GM10847 (cell line): ENCODE data around the gene IL1RL2.

Experiments
- POLR2A ChIP-seq: IDR thresholded peaks from 2 replicates; pipeline ENCODE4 v1.6.1; 2011; ENCODE audit not compliant: insufficient read length; ENCODE audit errors: extremely low read depth

IL1RL2 gene

DNA sequence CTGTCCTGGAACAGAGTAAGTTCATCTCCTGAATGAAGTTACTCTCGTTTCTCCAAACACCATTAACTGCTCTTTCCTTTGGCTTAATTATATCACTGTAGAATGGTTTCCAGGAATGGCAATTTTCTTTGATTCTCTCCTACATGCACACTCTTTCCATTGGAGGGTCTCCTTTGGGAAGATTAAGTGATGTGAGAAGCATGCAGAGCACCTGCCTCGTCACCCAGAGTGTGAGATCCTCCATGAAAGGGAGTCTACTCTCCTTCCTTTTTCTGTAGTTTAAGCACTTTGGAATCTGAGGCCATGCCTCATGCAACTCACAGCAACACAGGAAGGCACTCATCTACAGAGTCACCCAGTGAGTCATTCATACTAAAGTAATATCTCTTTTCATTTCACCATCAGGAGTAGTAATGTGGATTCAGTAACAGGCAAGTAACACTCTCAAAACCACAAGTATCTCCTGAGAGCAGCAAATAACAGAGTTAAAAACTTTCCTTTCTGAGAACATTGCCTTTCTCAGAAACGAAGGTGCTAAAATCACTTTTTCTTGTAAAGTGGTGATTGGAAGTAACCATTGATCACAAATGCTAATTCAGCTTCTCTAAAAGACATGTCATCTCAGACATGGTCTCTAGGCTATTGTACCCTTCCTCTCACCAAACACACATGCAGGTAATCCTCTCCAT, 71.7 kb downstream of the IL1RL2 start:
- no peak for TF ChIP-seq POLR2A

DNA sequence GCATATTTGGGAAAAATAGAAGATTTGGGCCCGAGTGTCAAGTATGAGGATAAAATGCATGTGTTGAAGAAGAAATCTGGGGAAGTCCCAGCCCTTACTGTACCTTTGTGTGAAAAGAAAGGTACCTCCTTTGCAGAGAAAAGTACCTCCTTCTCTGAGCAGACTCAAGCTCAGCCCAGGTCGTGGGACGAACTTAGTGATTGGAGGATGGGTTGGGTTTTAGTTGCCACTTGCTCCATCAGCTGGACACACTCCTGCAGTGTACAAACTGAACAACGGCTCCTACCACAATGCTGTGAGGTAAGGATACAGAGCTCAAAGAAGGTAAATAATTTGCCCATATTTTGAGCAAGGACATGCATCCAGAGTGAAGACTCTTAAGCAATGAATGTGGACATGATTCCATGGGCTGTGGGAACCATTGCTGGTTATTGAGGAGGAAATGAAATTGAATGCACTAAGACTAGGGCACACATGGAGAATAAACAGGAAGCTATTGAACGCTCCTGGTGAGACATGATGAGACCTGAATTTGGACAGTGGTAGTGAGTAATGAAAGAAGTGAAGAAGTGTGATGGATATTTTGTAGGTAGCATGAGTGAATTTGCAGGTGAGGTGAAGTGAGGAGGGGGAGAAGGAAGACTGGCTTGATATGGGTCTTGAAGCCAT, 74.8 kb downstream of the IL1RL2 start:
- TF ChIP-seq POLR2A, result no peak

GRCh38 chr2:102262216-102263129, 75.7 kb downstream of the IL1RL2 start:
- no peak for TF ChIP-seq POLR2A

DNA sequence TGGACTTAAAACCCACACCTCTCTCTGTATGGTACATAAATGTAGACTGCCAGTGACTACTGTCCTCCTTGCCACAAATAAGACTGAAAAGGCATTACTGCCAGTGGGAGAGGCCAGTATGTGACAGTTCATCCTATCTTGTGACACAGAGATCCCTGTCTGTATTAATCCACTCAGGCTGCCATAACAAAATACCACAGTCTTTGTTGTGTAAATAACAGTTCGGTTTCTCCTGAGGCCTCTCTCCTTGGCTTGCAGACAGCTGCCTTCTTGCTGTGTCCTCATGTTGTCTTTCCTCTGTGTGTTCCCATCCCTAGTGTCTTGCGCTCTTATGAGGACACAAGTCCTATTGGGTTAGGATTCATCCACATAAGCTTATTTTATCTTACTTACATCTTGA, 78.1 kb downstream of the IL1RL2 start:
- TF ChIP-seq POLR2A, result no peak

DNA sequence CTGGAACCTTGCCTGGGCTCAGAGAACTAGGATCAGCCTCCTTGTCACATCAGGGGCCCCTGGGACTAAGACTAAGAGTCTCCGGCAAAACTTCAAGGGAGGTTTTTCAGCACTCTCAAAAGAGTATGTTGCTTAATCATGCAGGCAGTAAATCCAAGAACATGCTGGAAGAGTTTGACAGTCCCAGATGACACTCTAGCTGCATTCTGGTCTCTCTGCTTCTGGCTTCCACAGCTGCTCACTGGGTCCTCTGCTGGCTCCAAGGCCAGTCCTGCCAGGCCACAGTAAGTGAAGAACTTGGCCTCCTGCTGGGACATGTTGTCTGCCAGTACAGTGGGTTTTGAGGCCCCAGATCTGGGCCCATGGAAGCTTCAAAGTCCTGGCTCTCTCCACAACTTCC, 79.4 kb downstream of the IL1RL2 start:
- no peak for TF ChIP-seq POLR2A

DNA sequence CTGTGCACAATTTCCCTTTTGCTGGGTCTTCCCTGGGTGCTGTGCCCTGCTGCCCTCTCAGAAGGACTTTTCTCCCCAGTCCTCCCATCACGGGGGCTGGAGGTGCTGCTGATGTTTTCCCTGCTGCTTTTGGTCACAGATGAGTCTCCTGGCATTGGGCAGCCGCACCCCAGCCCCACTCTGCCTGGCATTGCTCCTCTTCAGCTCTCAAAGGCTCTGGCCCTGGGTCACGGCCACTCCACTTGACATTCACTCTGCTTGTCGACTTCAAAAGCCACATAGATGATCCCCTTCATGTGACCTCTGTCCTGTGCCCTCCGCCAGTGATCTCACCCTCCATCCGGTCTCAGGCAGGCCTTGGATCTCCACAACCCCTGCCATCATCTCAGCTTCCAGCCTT, 81.0 kb downstream of the IL1RL2 start:
- TF ChIP-seq POLR2A, result no peak

- TF ChIP-seq POLR2A, result no peak
Observed at GRCh38 chr2:102268510-102269199, 81.8 kb downstream of the IL1RL2 start.

DNA sequence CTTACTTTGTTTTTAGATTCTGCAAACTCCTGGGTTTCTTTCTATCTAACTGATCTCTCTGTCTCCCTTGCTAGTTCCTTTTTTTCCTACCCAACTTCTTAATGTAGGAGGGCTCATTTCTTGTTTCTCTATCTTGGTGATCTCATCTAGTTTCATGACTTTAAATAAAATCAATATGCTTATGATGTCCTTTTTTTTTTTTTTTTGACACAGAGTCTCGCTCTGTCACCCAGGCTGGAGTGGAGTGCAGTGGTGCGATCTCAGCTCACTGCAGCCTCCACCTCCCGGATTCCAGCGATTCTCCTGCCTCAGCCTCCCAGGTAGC, 82.3 kb downstream of the IL1RL2 start:
- TF ChIP-seq POLR2A, result no peak

- no peak for TF ChIP-seq POLR2A
Observed at GRCh38 chr2:102271844-102272243, 85.0 kb downstream of the IL1RL2 start.

DNA sequence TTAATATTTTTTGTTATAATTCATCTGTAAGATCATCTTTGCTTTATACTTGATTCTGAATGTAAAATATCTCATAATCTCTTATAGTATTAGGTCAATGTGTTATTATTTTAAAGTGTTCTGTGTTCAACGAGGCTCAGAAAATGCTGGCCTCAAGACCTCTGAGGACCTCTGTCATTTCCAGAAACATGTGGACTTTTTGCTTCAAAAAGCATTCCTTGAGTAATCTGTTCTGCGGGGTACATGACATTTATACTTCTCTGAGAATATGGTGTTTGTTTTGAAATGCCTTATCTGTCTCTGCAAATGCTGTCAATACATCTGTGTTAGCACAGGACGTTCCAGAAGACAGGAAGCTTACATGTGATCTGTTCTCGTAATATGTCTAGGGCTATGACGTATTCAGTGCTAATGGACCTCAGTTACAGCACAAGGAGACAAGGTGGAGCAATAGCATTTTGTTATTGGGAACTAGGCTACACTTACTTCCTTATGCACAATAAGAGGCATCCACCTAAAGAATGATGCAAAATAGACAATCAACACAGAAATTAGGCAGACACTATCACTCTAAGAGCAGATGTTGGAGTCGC, 86.9 kb downstream of the IL1RL2 start:
- TF ChIP-seq POLR2A, result no peak

DNA sequence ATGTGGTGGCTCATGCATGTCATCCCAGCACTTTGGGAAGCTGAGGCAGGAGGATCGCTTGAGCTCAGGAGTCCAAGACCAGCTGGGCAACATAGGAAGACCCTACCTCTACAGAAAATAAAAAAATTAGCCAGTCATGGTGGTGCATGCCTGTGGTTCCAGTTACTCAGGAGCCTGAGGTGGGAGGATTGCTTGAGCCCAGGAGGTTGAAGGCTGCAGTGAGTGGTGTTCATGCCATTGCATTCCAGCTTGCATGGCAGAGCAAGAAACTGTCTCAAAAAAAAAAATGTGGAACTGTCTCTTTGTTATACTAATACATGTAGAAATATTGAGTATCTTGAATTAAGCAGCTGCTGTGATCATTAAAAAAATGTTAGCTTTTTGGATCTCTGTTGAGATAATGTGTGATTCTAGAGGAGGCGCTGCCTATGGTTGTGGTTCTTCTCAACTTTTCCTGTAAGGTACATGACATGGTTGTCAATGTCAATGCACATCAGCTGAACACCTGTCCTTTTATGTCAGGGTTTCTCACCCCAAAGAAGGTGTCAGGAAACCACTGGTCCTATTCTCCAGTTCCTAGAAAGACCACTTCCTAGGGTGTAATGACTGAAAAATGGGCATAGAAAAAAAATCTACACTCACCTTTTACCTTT, 89.9 kb downstream of the IL1RL2 start:
- TF ChIP-seq POLR2A, result no peak

- TF ChIP-seq POLR2A, result no peak
Observed at GRCh38 chr2:102277202-102277700, 90.4 kb downstream of the IL1RL2 start.

- no peak for TF ChIP-seq POLR2A
Observed at GRCh38 chr2:102278720-102279390, 92.0 kb downstream of the IL1RL2 start.

- no peak for TF ChIP-seq POLR2A
Observed at GRCh38 chr2:102279391-102279735, 92.5 kb downstream of the IL1RL2 start.

- no peak for TF ChIP-seq POLR2A
Observed at GRCh38 chr2:102282678-102283091, 95.9 kb downstream of the IL1RL2 start.
